Vagina (tissue), 2 donors: ENCODE measurements around the gene HSPA1B. TPM values are rescaled to one million over a fixed set of nuclear protein-coding genes. Genes with fewer than 3 reads are reported as not detected.

ENCODE experiments used
- DNase-seq, 2 donors: peaks; one replicate each; pipeline ENCODE4 v3.0.0-alpha.2; 2017; ENCODE audit errors: extremely low spot score in 2 of 2
- H3K27ac ChIP-seq: fragments of 200-600 bp; sonication (generic); one replicate; pipeline ENCODE4 v1.5.1; 2019
- H3K27me3 ChIP-seq: fragments of 200-600 bp; sonication (generic); one replicate; pipeline ENCODE4 v1.5.1; 2019
- H3K36me3 ChIP-seq, 2 donors: fragments of 200-600 bp; sonication (generic); one replicate each; pipeline ENCODE4 v1.5.1; 2017 to 2019
- H3K4me1 ChIP-seq: fragments of 200-600 bp; sonication (generic); one replicate; pipeline ENCODE4 v1.5.1; 2019
- H3K4me3 ChIP-seq, 2 donors: fragments of 200-600 bp; sonication (generic); 1 replicate in 1 of 2; 2 replicates in 1 of 2; pipeline ENCODE4 v1.5.1; 2016 to 2019
- H3K9me3 ChIP-seq: fragments of 200-600 bp; sonication (generic); one replicate; pipeline ENCODE4 v1.5.1; 2019
- CTCF ChIP-seq, 3 experiments: fragments of 450-650 bp in 2 of 3; fragments of 200-600 bp in 1 of 3; sonication (generic) in 1 of 3; IDR thresholded peaks; one replicate each; pipeline ENCODE4 v1.5.1; 2017 to 2019; ENCODE audit warnings: antibody characterized with exemption in 3 of 3, mild to moderate bottlenecking in 2 of 3, moderate library complexity in 2 of 3
- POLR2A ChIP-seq, 2 donors: fragments of 450-650 bp; IDR thresholded peaks; one replicate each; pipeline ENCODE4 v1.6.1; 2017; ENCODE audit warnings: antibody characterized with exemption in 2 of 2, mild to moderate bottlenecking in 2 of 2, moderate library complexity in 2 of 2
- POLR2AphosphoS5 ChIP-seq, 2 donors: sonication (generic); formaldehyde crosslinking; IDR thresholded peaks; one replicate each; pipeline ENCODE4 v1.9.0; 2017; ENCODE audit warnings: antibody characterized with exemption in 2 of 2, mild to moderate bottlenecking in 2 of 2, low read depth in 1 of 2; ENCODE audit not compliant: insufficient read depth in 1 of 2
- intact Hi-C: fragments of 100-400 bp; cut with DNase I; formaldehyde crosslinking; loops from one replicate; pipeline ENCODE4 v1.15.1; 2023
- total RNA-seq: library from RNA; depleted of rRNA; stranded (reverse); fragments of >200 nt; gene quantifications from one replicate; pipeline ENCODE4 v1.2.3, GENCODE V29; 2016

The HSPA1B gene
- total RNA-seq: 466 TPM

GRCh38 chr6:31827286-31828079, at the start of gene HSPA1B:
HSPA1B (plus strand) TSS chr6:31827738; CDS start chr6:31827951, 213 bp downstream.
- Histone ChIP-seq H3K36me3 (peaks cover 0 to 5% of the 10 kb centered on the region in 2 donors), H3K9me3 (no peaks in the 10 kb centered on the region), H3K27me3 (no peaks in the 10 kb centered on the region), H3K27ac (peak within 1 kb of the TSS; percentile 100), H3K4me1 (peaks cover 60% of the 10 kb centered on the region), H3K4me3 (peak within 1 kb of the TSS; percentile 54 to 77)
- TF ChIP-seq CTCF (IDR thresholded peaks at IDR 0.05) (peak in 2 of 3 experiments; percentile 25 to 31), POLR2AphosphoS5 (IDR thresholded peaks at IDR 0.05; ENCODE audit: insufficient read depth in 1 of 2, low read depth in 1 of 2) (peak; percentile 100), POLR2A (IDR thresholded peaks at IDR 0.05) (peak; percentile 100)
- DNase-seq: peak; percentile 100
- intact Hi-C loops: no loop called here

GRCh38 chr6:31778193-31778592, 49.3 kb upstream of the HSPA1B start:
- no peak for TF ChIP-seq CTCF (IDR thresholded peaks at IDR 0.05)
- TF ChIP-seq POLR2A (IDR thresholded peaks at IDR 0.05): no peak

GRCh38 chr6:31778999-31779885, 48.3 kb upstream of the HSPA1B start:
- Histone ChIP-seq H3K9me3 (no peaks in the 10 kb centered on the region), H3K4me1 (peaks cover 11% of the 10 kb centered on the region), H3K4me3 (no peak overlapping the region), H3K36me3 (peaks cover 0 to 50% of the 10 kb centered on the region in 2 donors), H3K27me3 (no peaks in the 10 kb centered on the region), H3K27ac (no peak overlapping the region)
- intact Hi-C loops: no loop called here
- DNase-seq: no peak
- TF ChIP-seq POLR2A (IDR thresholded peaks at IDR 0.05) (no peak), POLR2AphosphoS5 (IDR thresholded peaks at IDR 0.05; ENCODE audit: insufficient read depth in 1 of 2, low read depth in 1 of 2) (no peak), CTCF (IDR thresholded peaks at IDR 0.05) (no peak)

More at GRCh38 chr6:31778193-31778592, 49.3 kb upstream of the HSPA1B start:
- Histone ChIP-seq H3K27me3 (no peaks in the 10 kb centered on the region), H3K4me1 (peaks cover 11% of the 10 kb centered on the region), H3K36me3 (peaks cover 0 to 45% of the 10 kb centered on the region in 2 donors), H3K27ac (no peak overlapping the region), H3K4me3 (no peak overlapping the region), H3K9me3 (no peaks in the 10 kb centered on the region)
- DNase-seq: no peak
- intact Hi-C loops: no loop called here

GRCh38 chr6:31779908-31780307, 47.6 kb upstream of the HSPA1B start:
- Histone ChIP-seq H3K4me1 (peaks cover 11% of the 10 kb centered on the region), H3K27me3 (no peaks in the 10 kb centered on the region), H3K9me3 (no peaks in the 10 kb centered on the region), H3K27ac (no peak overlapping the region), H3K36me3 (peaks cover 0 to 57% of the 10 kb centered on the region in 2 donors), H3K4me3 (no peak overlapping the region)
- TF ChIP-seq CTCF (IDR thresholded peaks at IDR 0.05): no peak
- no peak for TF ChIP-seq POLR2AphosphoS5 (IDR thresholded peaks at IDR 0.05; ENCODE audit: insufficient read depth in 1 of 2, low read depth in 1 of 2)
- TF ChIP-seq POLR2A (IDR thresholded peaks at IDR 0.05): no peak
- intact Hi-C loops: no loop called here
- no peak for DNase-seq
